ENCODE results near the gene TRIM66. TPM values are rescaled to one million over a fixed set of nuclear protein-coding genes. Genes with fewer than 3 reads are reported as not detected.

TRIM66 gene
- total and polyA plus RNA-seq, 2 experiments from 2014 or later, result 1.0 to 3.3 TPM

- no peak for ATAC-seq
- no peaks in the 10 kb centered on the region; the same call in 2 of the 3 replicates for H3K36me3 Mint-ChIP-seq (ENCODE audit: low read depth)
- Histone ChIP-seq H2AFZ (no peak overlapping the region), H3K4me1 (ENCODE audit: insufficient read depth) (no peaks in the 10 kb centered on the region), H3K27me3 (ENCODE audit: insufficient read depth) (no peaks in the 10 kb centered on the region), H3K36me3 (ENCODE audit: insufficient read depth) (no peaks in the 10 kb centered on the region), H3K4me3 (no peak overlapping the region), H3K9me2 (ENCODE audit: insufficient read depth) (no peaks in the 10 kb centered on the region), H3F3A (replicated peaks; ENCODE audit: low read depth) (no peaks in the 10 kb centered on the region), H3K79me2 (replicated peaks; ENCODE audit: insufficient read depth) (no peaks in the 10 kb centered on the region), H3K27ac (ENCODE audit: low read depth) (no peak overlapping the region), H4K20me1 (replicated peaks; ENCODE audit: insufficient read depth) (no peaks in the 10 kb centered on the region), H3K4me2 (no peak overlapping the region)
- DNase-seq (ENCODE audit: low spot score), result no peak
- peaks cover 3% of the 10 kb centered on the region; the same call in 2 of the 3 replicates for H3K4me1 Mint-ChIP-seq
- H3K9me3 Mint-ChIP-seq, result no peaks in the 10 kb centered on the region; the same call in 2 of the 3 replicates
- no peak overlapping the region for H3K27ac Mint-ChIP-seq
- TF ChIP-seq ETS1 (IDR thresholded peaks at IDR 0.05), result no peak
- TF ChIP-seq JUNB (IDR thresholded peaks at IDR 0.05; ENCODE audit: unreplicated experiment), result no peak
- TF ChIP-seq ZNF462 (CRISPR knock-in tag; IDR thresholded peaks at IDR 0.05), result no peak
- no peak for TF ChIP-seq REST (IDR thresholded peaks at IDR 0.05; ENCODE audit: unreplicated experiment)
- TF ChIP-seq STAT1 (IDR thresholded peaks at IDR 0.05; ENCODE audit: unreplicated experiment), result no peak
- no peak for TF ChIP-seq CTCF (conservative IDR thresholded peaks at IDR 0.05; ENCODE audit: low read depth in 2 of 2)
- no peak for TF ChIP-seq EZH2 (IDR thresholded peaks at IDR 0.05; ENCODE audit: low read depth, unreplicated experiment)
- TF ChIP-seq ZNF114 (CRISPR knock-in tag; IDR thresholded peaks at IDR 0.05), result no peak
- no peak for TF ChIP-seq ZNF331 (CRISPR knock-in tag; IDR thresholded peaks at IDR 0.05; ENCODE audit: low read depth)
- TF ChIP-seq EZH2phosphoT487 (IDR thresholded peaks at IDR 0.05; ENCODE audit: unreplicated experiment), result no peak
- no peak for TF ChIP-seq POLR2AphosphoS5 (IDR thresholded peaks at IDR 0.05; ENCODE audit: low read depth)
- TF ChIP-seq CREB1 (CRISPR knock-in tag; IDR thresholded peaks at IDR 0.05; ENCODE audit: low read depth), result no peak
- no peak for TF ChIP-seq NANOG (IDR thresholded peaks at IDR 0.05; ENCODE audit: borderline replicate concordance)
- no peak overlapping the region for H3K4me3 Mint-ChIP-seq
- peaks cover 8% of the 10 kb centered on the region for H3K27me3 Mint-ChIP-seq (ENCODE audit: insufficient read depth, low read depth, poor library complexity)
Measured at GRCh38 chr11:8617063-8617462, 65.4 kb downstream of the TRIM66 start.
